Measurements from ENCODE around the gene MAG.

DNA sequence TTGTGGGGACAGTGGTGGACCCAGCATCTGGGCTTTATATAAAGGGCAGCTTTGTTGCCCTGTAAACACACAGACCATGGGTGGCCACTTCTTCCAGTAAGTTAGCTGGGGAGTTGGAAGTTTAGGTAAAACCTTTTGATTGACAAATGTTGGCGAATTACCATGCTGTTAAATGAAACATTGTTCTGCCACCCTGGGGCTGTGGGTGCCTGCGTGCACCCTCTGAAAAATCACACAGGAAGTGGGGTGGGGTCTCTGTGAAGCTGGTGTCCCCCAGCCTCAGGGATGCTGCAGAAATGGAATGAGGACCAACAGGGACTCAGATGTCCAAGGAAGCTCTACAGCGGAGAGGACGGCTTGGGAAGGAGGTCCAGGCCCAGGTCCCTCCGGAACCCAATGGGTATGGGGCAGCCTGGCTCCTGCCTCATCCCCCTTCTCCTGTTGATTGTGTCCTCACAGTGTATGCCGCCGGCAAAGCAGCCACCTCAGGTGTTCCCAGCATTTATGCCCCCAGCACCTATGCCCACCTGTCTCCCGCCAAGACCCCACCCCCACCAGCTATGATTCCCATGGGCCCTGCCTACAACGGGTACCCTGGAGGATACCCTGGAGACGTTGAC lies 26.0 kb upstream of the MAG start:
- TF ChIP-seq ZNF140 (CRISPR knock-in tag; IDR thresholded peaks at IDR 0.05) (no peak), MAZ (CRISPR knock-in tag; conservative IDR thresholded peaks at IDR 0.05 in 1 of 2, IDR thresholded peaks at IDR 0.05 in 1 of 2) (no peak), ELF1 (tag; IDR thresholded peaks at IDR 0.05) (no peak), MCM2 (IDR thresholded peaks at IDR 0.05; ENCODE audit: low read depth) (no peak), RAD21 (CRISPR knock-in tag; conservative IDR thresholded peaks at IDR 0.05 in 1 of 2, IDR thresholded peaks at IDR 0.05 in 1 of 2) (no peak)
- TF ChIP-seq, protein P1, sequence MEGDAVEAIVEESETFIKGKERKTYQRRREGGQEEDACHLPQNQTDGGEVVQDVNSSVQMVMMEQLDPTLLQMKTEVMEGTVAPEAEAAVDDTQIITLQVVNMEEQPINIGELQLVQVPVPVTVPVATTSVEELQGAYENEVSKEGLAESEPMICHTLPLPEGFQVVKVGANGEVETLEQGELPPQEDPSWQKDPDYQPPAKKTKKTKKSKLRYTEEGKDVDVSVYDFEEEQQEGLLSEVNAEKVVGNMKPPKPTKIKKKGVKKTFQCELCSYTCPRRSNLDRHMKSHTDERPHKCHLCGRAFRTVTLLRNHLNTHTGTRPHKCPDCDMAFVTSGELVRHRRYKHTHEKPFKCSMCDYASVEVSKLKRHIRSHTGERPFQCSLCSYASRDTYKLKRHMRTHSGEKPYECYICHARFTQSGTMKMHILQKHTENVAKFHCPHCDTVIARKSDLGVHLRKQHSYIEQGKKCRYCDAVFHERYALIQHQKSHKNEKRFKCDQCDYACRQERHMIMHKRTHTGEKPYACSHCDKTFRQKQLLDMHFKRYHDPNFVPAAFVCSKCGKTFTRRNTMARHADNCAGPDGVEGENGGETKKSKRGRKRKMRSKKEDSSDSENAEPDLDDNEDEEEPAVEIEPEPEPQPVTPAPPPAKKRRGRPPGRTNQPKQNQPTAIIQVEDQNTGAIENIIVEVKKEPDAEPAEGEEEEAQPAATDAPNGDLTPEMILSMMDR (IDR thresholded peaks at IDR 0.05 in 2 of 3, conservative IDR thresholded peaks at IDR 0.05 in 1 of 3; ENCODE audit: insufficient read depth in 2 of 3, low read depth in 1 of 3, low read length in 3 of 3): no peak

Data from K562 (cell line).